Neural cell (in vitro differentiated cells): Measurements from ENCODE around the gene SEC61B. TPM values are rescaled to one million over a fixed set of nuclear protein-coding genes. Genes with fewer than 3 reads are reported as not detected.
A peak's percentile ranks its signal among the peaks of the same experiment; 100 is the strongest.

Experiments used
- H2AFZ ChIP-seq: fragments of 200-600, 300-800 bp; sonication (generic), shearing (Covaris generic); 2 replicates; pipeline ENCODE4 v1.6.0; 2014; ENCODE audit warnings: low read depth, mild to moderate bottlenecking, antibody characterized with exemption, low read length, moderate library complexity
- H3F3A ChIP-seq: fragments of 200-600 bp; shearing (Covaris generic); 2 replicates; pipeline ENCODE4 v1.6.1; 2016; ENCODE audit warnings: mild to moderate bottlenecking, moderate library complexity, mixed read lengths, antibody characterized with exemption, low read length; ENCODE audit not compliant: insufficient read depth, poor library complexity, severe bottlenecking
- H3K27ac ChIP-seq: fragments of 200-600, 300-800 bp; sonication (generic), shearing (Covaris generic); 2 replicates; pipeline ENCODE4 v1.5.1; 2014; ENCODE audit warnings: mild to moderate bottlenecking, low read length, moderate library complexity
- H3K27me3 ChIP-seq: fragments of 300-800, 200-600 bp; sonication (generic), shearing (Covaris generic); 2 replicates; pipeline ENCODE4 v1.6.0; 2014; ENCODE audit warnings: mild to moderate bottlenecking, low read depth, low read length, moderate library complexity; ENCODE audit not compliant: insufficient read depth
- H3K36me3 ChIP-seq: fragments of 300-800, 200-600 bp; sonication (generic), shearing (Covaris generic); 2 replicates; pipeline ENCODE4 v1.5.1; 2014; ENCODE audit warnings: mild to moderate bottlenecking, antibody characterized with exemption, low read length, moderate library complexity; ENCODE audit not compliant: insufficient read depth
- H3K4me2 ChIP-seq: fragments of 300-800, 200-600 bp; sonication (generic), shearing (Covaris generic); 2 replicates; pipeline ENCODE4 v1.6.0; 2014; ENCODE audit warnings: mild to moderate bottlenecking, low read length
- H3K4me3 ChIP-seq: fragments of 300-800, 200-600 bp; sonication (generic), shearing (Covaris generic); 2 replicates; pipeline ENCODE4 v1.5.1; 2014; ENCODE audit warnings: mild to moderate bottlenecking, low read length, moderate library complexity
- H3K79me2 ChIP-seq: fragments of 200-600 bp; shearing (Covaris generic); replicated peaks from 2 replicates; pipeline ENCODE4 v1.6.0; 2014; ENCODE audit warnings: mild to moderate bottlenecking, low read length, moderate library complexity; ENCODE audit not compliant: insufficient read depth
- H3K9ac ChIP-seq: fragments of 300-800, 200-600 bp; sonication (generic), shearing (Covaris generic); 2 replicates; pipeline ENCODE4 v1.6.1; 2016; ENCODE audit warnings: mild to moderate bottlenecking, low read length, mixed read lengths
- H3K9me2 ChIP-seq: fragments of 200-600 bp; shearing (Covaris generic); 2 replicates; pipeline ENCODE4 v1.6.1; 2016; ENCODE audit warnings: mild to moderate bottlenecking, low read length, mixed read lengths; ENCODE audit not compliant: insufficient read depth
- H3K9me3 ChIP-seq: fragments of 200-600, 300-800 bp; sonication (generic), shearing (Covaris generic); 2 replicates; pipeline ENCODE4 v1.6.1; 2016; ENCODE audit warnings: mild to moderate bottlenecking, mixed run types, low read length, moderate library complexity, mixed read lengths
- H4K20me1 ChIP-seq: fragments of 200-600 bp; shearing (Covaris generic); 2 replicates; pipeline ENCODE4 v1.6.1; 2016; ENCODE audit warnings: mild to moderate bottlenecking, mixed run types; ENCODE audit not compliant: insufficient read depth
- CTCF ChIP-seq: fragments of 450-650 bp; IDR thresholded peaks from 2 replicates; pipeline ENCODE4 v1.5.1; 2014; ENCODE audit warnings: antibody characterized with exemption, mild to moderate bottlenecking, moderate library complexity; ENCODE audit not compliant: poor library complexity, severe bottlenecking
- EP300 ChIP-seq: fragments of 450-650 bp; conservative IDR thresholded peaks from 2 replicates; pipeline ENCODE4 v1.6.1; 2014; ENCODE audit warnings: antibody characterized with exemption, mild to moderate bottlenecking, moderate library complexity; ENCODE audit not compliant: poor library complexity, severe bottlenecking
- EZH2 ChIP-seq: fragments of 200-600, 300-800 bp; shearing (Covaris generic), sonication (generic); IDR thresholded peaks from 2 replicates; pipeline ENCODE4 v1.6.1; 2014; ENCODE audit warnings: antibody characterized with exemption, low read length, borderline replicate concordance, mild to moderate bottlenecking; ENCODE audit not compliant: insufficient read depth, poor library complexity, severe bottlenecking
- MXI1 ChIP-seq: fragments of 450-650 bp; conservative IDR thresholded peaks from 2 replicates; pipeline ENCODE4 v1.6.1; 2014; ENCODE audit warnings: antibody characterized with exemption, mild to moderate bottlenecking; ENCODE audit not compliant: poor library complexity, severe bottlenecking
- POLR2AphosphoS5 ChIP-seq: IDR thresholded peaks from 2 replicates; pipeline ENCODE4 v1.6.1; 2012
- RAD21 ChIP-seq: fragments of 450-650 bp; conservative IDR thresholded peaks from 2 replicates; pipeline ENCODE4 v1.6.1; 2014; ENCODE audit warnings: antibody characterized with exemption, mild to moderate bottlenecking, moderate library complexity
- SMC3 ChIP-seq: fragments of 450-650 bp; conservative IDR thresholded peaks from 2 replicates; pipeline ENCODE4 v1.6.1; 2014; ENCODE audit warnings: antibody characterized with exemption, mild to moderate bottlenecking, moderate library complexity; ENCODE audit not compliant: poor library complexity
- TAF1 ChIP-seq: IDR thresholded peaks from 2 replicates; pipeline ENCODE4 v1.6.1; 2012; ENCODE audit warnings: low read depth
- polyA plus RNA-seq: library from polyadenylated mRNA; depleted of rRNA; stranded (reverse); fragments of >200 nt; gene quantifications from 2 replicates; pipeline ENCODE4 v1.2.3, GENCODE V29; 2014
- TF ChIP-seq, protein P1 (sequence below): IDR thresholded peaks from 2 replicates; pipeline ENCODE4 v1.6.1; 2012; ENCODE audit warnings: borderline replicate concordance

The SEC61B gene
- polyA plus RNA-seq, 1 donor from 2014 or later = 203 TPM

GRCh38 chr9:99183616-99184015 is 38.5 kb upstream of the SEC61B start:
- Histone ChIP-seq H3K27me3 (no peaks in the 10 kb centered on the region), H4K20me1 (no peaks in the 10 kb centered on the region), H3K27ac (no peak overlapping the region), H3K79me2 (no peaks in the 10 kb centered on the region), H3K9me3 (no peaks in the 10 kb centered on the region), H3K4me3 (no peak overlapping the region), H3F3A (no peaks in the 10 kb centered on the region), H3K36me3 (no peaks in the 10 kb centered on the region), H3K9me2 (no peaks in the 10 kb centered on the region), H3K9ac (no peak overlapping the region), H3K4me2 (no peak overlapping the region), H2AFZ (no peak overlapping the region)
- TF ChIP-seq EZH2 (no peak), CTCF (no peak), TAF1 (no peak), SMC3 (no peak), RAD21 (no peak)

- Histone ChIP-seq H3K27ac (peak overlapping the region; percentile 76), H3F3A (no peaks in the 10 kb centered on the region), H3K36me3 (no peaks in the 10 kb centered on the region), H3K27me3 (no peaks in the 10 kb centered on the region), H3K79me2 (no peaks in the 10 kb centered on the region), H3K9me2 (no peaks in the 10 kb centered on the region), H3K4me3 (no peak overlapping the region), H3K9ac (peak overlapping the region; percentile 60), H3K9me3 (no peaks in the 10 kb centered on the region), H3K4me2 (no peak overlapping the region), H2AFZ (peak overlapping the region; percentile 77), H4K20me1 (no peaks in the 10 kb centered on the region)
- TF ChIP-seq POLR2AphosphoS5 (no peak), RAD21 (no peak), TAF1 (no peak), SMC3 (no peak), EP300 (no peak), EZH2 (no peak), CTCF (no peak), MXI1 (no peak)
- TF ChIP-seq, protein P1, sequence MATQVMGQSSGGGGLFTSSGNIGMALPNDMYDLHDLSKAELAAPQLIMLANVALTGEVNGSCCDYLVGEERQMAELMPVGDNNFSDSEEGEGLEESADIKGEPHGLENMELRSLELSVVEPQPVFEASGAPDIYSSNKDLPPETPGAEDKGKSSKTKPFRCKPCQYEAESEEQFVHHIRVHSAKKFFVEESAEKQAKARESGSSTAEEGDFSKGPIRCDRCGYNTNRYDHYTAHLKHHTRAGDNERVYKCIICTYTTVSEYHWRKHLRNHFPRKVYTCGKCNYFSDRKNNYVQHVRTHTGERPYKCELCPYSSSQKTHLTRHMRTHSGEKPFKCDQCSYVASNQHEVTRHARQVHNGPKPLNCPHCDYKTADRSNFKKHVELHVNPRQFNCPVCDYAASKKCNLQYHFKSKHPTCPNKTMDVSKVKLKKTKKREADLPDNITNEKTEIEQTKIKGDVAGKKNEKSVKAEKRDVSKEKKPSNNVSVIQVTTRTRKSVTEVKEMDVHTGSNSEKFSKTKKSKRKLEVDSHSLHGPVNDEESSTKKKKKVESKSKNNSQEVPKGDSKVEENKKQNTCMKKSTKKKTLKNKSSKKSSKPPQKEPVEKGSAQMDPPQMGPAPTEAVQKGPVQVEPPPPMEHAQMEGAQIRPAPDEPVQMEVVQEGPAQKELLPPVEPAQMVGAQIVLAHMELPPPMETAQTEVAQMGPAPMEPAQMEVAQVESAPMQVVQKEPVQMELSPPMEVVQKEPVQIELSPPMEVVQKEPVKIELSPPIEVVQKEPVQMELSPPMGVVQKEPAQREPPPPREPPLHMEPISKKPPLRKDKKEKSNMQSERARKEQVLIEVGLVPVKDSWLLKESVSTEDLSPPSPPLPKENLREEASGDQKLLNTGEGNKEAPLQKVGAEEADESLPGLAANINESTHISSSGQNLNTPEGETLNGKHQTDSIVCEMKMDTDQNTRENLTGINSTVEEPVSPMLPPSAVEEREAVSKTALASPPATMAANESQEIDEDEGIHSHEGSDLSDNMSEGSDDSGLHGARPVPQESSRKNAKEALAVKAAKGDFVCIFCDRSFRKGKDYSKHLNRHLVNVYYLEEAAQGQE = no peak
Measured at GRCh38 chr9:99184110-99184474, 38.0 kb upstream of the SEC61B start.
